Fibroblast of lung (primary cell): ENCODE results near the gene KLHDC7B.

Experiments
- EZH2 ChIP-seq: IDR thresholded peaks from 2 replicates; pipeline ENCODE4 v1.5.1; 2012; ENCODE audit warnings: low read length, control low read depth, mild to moderate bottlenecking; ENCODE audit errors: missing control alignments
- TF ChIP-seq, protein P1 (sequence below), 2 donors: IDR thresholded peaks in 1 of 2; conservative IDR thresholded peaks in 1 of 2; 1 replicate in 1 of 2; 2 replicates in 1 of 2; pipeline ENCODE4 v1.5.1; 2011 to 2012; ENCODE audit warnings: low read length in 2 of 2, control low read depth in 1 of 2, inconsistent platforms in 1 of 2, low read depth in 1 of 2, mild to moderate bottlenecking in 1 of 2

DNA sequence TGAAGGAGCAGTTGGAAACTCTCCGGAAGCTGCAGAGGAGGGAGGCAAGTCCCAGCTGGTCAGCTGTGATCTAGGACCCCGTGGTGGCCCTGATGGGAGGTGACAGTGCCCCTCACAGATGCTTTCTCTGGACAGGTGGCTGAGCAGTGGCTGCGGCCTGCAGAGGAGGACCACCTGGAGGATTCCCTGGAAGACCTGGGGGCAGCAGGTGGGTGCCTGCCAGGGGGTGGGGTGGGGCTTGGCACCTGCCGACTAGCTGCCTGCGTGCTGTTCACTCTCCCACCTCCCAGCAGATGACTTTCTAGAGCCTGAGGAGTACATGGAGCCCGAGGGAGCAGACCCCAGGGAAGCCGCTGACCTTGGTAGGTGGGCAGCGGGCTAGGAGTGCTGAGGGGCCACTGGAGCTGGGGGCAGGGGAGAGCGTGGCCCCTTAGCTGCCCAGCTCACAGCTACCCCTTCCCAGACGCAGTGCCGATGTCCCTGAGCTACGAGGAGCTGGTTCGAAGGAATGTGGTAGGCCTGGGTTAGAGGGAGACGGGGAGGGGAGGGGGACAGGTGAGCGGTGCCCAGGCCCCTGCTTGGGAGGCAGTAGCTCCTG lies 23.4 kb upstream of the KLHDC7B start:
- TF ChIP-seq, protein P1, sequence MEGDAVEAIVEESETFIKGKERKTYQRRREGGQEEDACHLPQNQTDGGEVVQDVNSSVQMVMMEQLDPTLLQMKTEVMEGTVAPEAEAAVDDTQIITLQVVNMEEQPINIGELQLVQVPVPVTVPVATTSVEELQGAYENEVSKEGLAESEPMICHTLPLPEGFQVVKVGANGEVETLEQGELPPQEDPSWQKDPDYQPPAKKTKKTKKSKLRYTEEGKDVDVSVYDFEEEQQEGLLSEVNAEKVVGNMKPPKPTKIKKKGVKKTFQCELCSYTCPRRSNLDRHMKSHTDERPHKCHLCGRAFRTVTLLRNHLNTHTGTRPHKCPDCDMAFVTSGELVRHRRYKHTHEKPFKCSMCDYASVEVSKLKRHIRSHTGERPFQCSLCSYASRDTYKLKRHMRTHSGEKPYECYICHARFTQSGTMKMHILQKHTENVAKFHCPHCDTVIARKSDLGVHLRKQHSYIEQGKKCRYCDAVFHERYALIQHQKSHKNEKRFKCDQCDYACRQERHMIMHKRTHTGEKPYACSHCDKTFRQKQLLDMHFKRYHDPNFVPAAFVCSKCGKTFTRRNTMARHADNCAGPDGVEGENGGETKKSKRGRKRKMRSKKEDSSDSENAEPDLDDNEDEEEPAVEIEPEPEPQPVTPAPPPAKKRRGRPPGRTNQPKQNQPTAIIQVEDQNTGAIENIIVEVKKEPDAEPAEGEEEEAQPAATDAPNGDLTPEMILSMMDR (conservative IDR thresholded peaks at IDR 0.05 in 1 of 2, IDR thresholded peaks at IDR 0.05 in 1 of 2; ENCODE audit: low read depth in 1 of 2, low read length in 2 of 2) = no peak
- TF ChIP-seq EZH2 = no peak
